Adrenal gland (tissue), 19 donors: Measurements from ENCODE around the gene JAK3. TPM values are rescaled to one million over a fixed set of nuclear protein-coding genes. Genes with fewer than 3 reads are reported as not detected.

Experiments used
- DNase-seq, 7 donors: peaks; one replicate each; pipeline ENCODE4 v3.0.0-alpha.2; 2019 to 2020
- H3K27ac ChIP-seq, 5 donors: fragments of 200-600 bp; sonication (generic) in 4 of 5; 1 replicate in 3 of 5; 2 replicates in 2 of 5; pipeline versions ENCODE4 v1.5.1 to v1.8.0; 2016 to 2020; ENCODE audit warnings: mild to moderate bottlenecking in 1 of 5
- H3K27me3 ChIP-seq: fragments of 200-600 bp; 2 replicates; pipeline ENCODE4 v1.8.0; 2021
- H3K36me3 ChIP-seq, 2 donors: fragments of 200-600 bp; replicated peaks in 1 of 2; 1 replicate in 1 of 2; 2 replicates in 1 of 2; pipeline versions ENCODE4 v1.5.1 to v1.8.0; 2018 to 2022
- H3K4me1 ChIP-seq, 2 donors: fragments of 200-600 bp; replicated peaks in 1 of 2; 1 replicate in 1 of 2; 2 replicates in 1 of 2; pipeline versions ENCODE4 v1.5.1 to v1.8.0; 2018 to 2021
- H3K4me3 ChIP-seq, 4 donors: fragments of 200-600 bp; sonication (generic) in 3 of 4; one replicate each; pipeline ENCODE4 v1.5.1; 2016 to 2018
- H3K9me3 ChIP-seq, 3 donors: fragments of 200-600 bp; sonication (generic) in 1 of 3; replicated peaks in 1 of 3; 1 replicate in 2 of 3; 2 replicates in 1 of 3; pipeline versions ENCODE4 v1.5.1 to v1.8.0; 2016 to 2021
- CTCF ChIP-seq, 6 experiments: fragments of 450-650 bp in 4 of 6; fragments of 200-600 bp in 2 of 6; sonication (generic) in 1 of 6; IDR thresholded peaks; 1 replicate in 5 of 6; 2 replicates in 1 of 6; pipeline versions ENCODE4 v1.5.1 to v1.8.0; 2016 to 2021; ENCODE audit warnings: antibody characterized with exemption in 6 of 6, mild to moderate bottlenecking in 2 of 6, moderate library complexity in 1 of 6
- POLR2A ChIP-seq, 2 donors: fragments of 450-650 bp; IDR thresholded peaks; one replicate each; pipeline ENCODE4 v1.6.1; 2017; ENCODE audit warnings: antibody characterized with exemption in 2 of 2, mild to moderate bottlenecking in 2 of 2, moderate library complexity in 1 of 2
- WGBS, 4 donors: extraction: QIAGEN DNeasy Blood & Tissue Kit in 2 of 4; methylation state at CpG; one replicate each; pipeline versions ENCODE4 v1.1.5 to v1.1.7; 2013 to 2017; 5-methylcytosine and 5-hydroxymethylcytosine counted together
- intact Hi-C, 2 donors: fragments of 100-400 bp; cut with DNase I; formaldehyde crosslinking; loops; one replicate each; pipeline versions ENCODE4 v1.14.1 to v1.15.0; 2022 to 2023
- long read RNA-seq, 10 donors: library from polyadenylated mRNA in 3 of 10; unstranded in 2 of 10; stranded (forward) in 1 of 10; transcript quantifications; one replicate each; pipeline ENCODE4 v2.0.0 and lab custom pipeline, GENCODE V29; 2021 to 2026
- polyA plus RNA-seq, 3 donors: library from polyadenylated mRNA; stranded (reverse); fragments of 200-250 nt in 2 of 3; fragments of 350-450 nt in 1 of 3; fragmentation: Illumina TruSeq in 1 of 3; extraction: RNeasy Lipid Tissue Mini Kit (QIAGEN cat#74804) in 1 of 3; gene quantifications; one replicate each; pipeline ENCODE4 v1.2.3, GENCODE V29; 2013 to 2014
- total RNA-seq, 9 donors: library from RNA; depleted of rRNA in 4 of 9; stranded (reverse); fragments of >200 nt in 4 of 9; fragments of 120-200 nt in 1 of 9; fragmentation: NEBNext Ultra II Directional in 1 of 9; extraction: Animal tissue kit (Norgen Biotek cat#: 25700) in 1 of 9; gene quantifications; one replicate each; pipeline versions ENCODE4 v1.1.0 to v1.2.4, GENCODE V29; 2013 to 2023
- donor health status: healthy with polysubstance abuse.
- donor health status: Bipolar disorder and iron deficiency.
- donor health status: DM: yes; HTN: yes; CAD: no.
- donor health status: DM: no; HTN: no; CAD: no.
- donor health status: DM: no; HTN: no; CAD: no.
- donor health status: DM: yes; HTN: yes; CAD: no.

Gene JAK3
- total RNA-seq (10 to 100 TPM in 3 of 9 donors, 1 to 10 TPM in 6; 1.8 to 15.5 (median 8.8) TPM), polyA plus RNA-seq (10 to 100 TPM in 1 of 3 donors, 1 to 10 TPM in 2; 2.1 to 11.3 (median 6.9) TPM)
- long read RNA-seq, donor 1, result 0 reads
- long read RNA-seq, donor 2, result 0 reads
- long read RNA-seq, donor 3, partial matches to known transcripts, result 86 of 86 reads
- long read RNA-seq, donor 3, other reads (novel, unspliced or antisense), result 0 of 86 reads
- long read RNA-seq, donor 4, full-length matches to known transcripts, result 1 of 2 reads
- long read RNA-seq, donor 4, partial matches to known transcripts, result 0 of 2 reads
- long read RNA-seq, donor 4, other reads (novel, unspliced or antisense), result 1 of 2 reads
- long read RNA-seq, donor 5, full-length matches to known transcripts, result 4 of 10 reads
- long read RNA-seq, donor 5, partial matches to known transcripts, result 4 of 10 reads
- long read RNA-seq, donor 5, other reads (novel, unspliced or antisense), result 2 of 10 reads
- long read RNA-seq, donor 6, partial matches to known transcripts, result 0 of 1 reads
- long read RNA-seq, donor 6, other reads (novel, unspliced or antisense), result 1 of 1 reads
- long read RNA-seq, donor 7, result 0 reads
- long read RNA-seq, donor 8, result 0 reads
- long read RNA-seq, donor 9, result 0 reads
- long read RNA-seq, donor 10, result 0 reads

GRCh38 chr19:17847538-17848366 is at the start of gene JAK3:
Gene JAK3, minus strand, starts transcription at chr19:17847982. Its CDS starts 3,565 bp downstream, at chr19:17844417.
- Histone ChIP-seq H3K27ac (peak within 1 kb of the TSS in 4 of 5 donors; percentile 21 to 89 (median 72)), H3K4me1 (peaks cover 0 to 8% of the 10 kb centered on the region in 2 donors), H3K27me3 (no peaks in the 10 kb centered on the region), H3K4me3 (peak within 1 kb of the TSS in 1 of 4 donors; percentile 48), H3K9me3 (no peaks in the 10 kb centered on the region), H3K36me3 (no peaks in the 10 kb centered on the region)
- TF ChIP-seq POLR2A (IDR thresholded peaks at IDR 0.05), result no peak
- TF ChIP-seq CTCF (IDR thresholded peaks at IDR 0.05), result no peak
- intact Hi-C loops, result no loop called here
- WGBS, 4 donors, result 8 to 13% (median 10%) methylated on average over 18 to 40 of the region's 40 CpGs
- peak in 5 of 7 donors; percentile 46 to 63 (median 57) for DNase-seq

GRCh38 chr19:17893766-17894165 is 46.0 kb upstream of the JAK3 start:
- no peaks in the 10 kb centered on the region for H3K9me3 ChIP-seq
- no peak overlapping the region for H3K27ac ChIP-seq
- no peak overlapping the region for H3K4me3 ChIP-seq
- no peaks in the 10 kb centered on the region for H3K4me1 ChIP-seq
- DNase-seq, result no peak
- intact Hi-C loops, result no loop called here
- H3K36me3 ChIP-seq, result no peaks in the 10 kb centered on the region
- TF ChIP-seq POLR2A (IDR thresholded peaks at IDR 0.05) (no peak), CTCF (IDR thresholded peaks at IDR 0.05) (no peak)
- peaks cover 5% of the 10 kb centered on the region for H3K27me3 ChIP-seq
- 68 to 79% (median 74%) methylated on average over 8 to 9 of the region's 9 CpGs for WGBS, 4 donors

- peak in 4 of 7 donors; percentile 38 to 52 (median 42) for DNase-seq
- no peaks in the 10 kb centered on the region for H3K36me3 ChIP-seq
- no peaks in the 10 kb centered on the region for H3K4me1 ChIP-seq
- no peak overlapping the region for H3K4me3 ChIP-seq
- TF ChIP-seq CTCF (IDR thresholded peaks at IDR 0.05) (no peak), POLR2A (IDR thresholded peaks at IDR 0.05) (no peak)
- no peaks in the 10 kb centered on the region for H3K9me3 ChIP-seq
- 21 to 36% (median 27%) methylated on average over 18 of the region's 18 CpGs for WGBS, 4 donors
- H3K27me3 ChIP-seq, result no peaks in the 10 kb centered on the region
- no peak overlapping the region for H3K27ac ChIP-seq
- intact Hi-C loops, result no loop called here
These were observed 41.9 kb upstream of the JAK3 start for GRCh38 chr19:17889609-17890214.
